HepG2 (cell line): Measurements from ENCODE around the gene SLC50A1. TPM values are rescaled to one million over a fixed set of nuclear protein-coding genes. Genes with fewer than 3 reads are reported as not detected.

Experiments used
- ASH2L ChIP-seq: fragments of 300-600, 200-600 bp; sonication (generic); IDR thresholded peaks from 2 replicates; pipeline ENCODE4 v1.7.0; 2017; ENCODE audit warnings: low read depth, mild to moderate bottlenecking, moderate library complexity, mixed read lengths, low read length; ENCODE audit not compliant: insufficient read length
- ATF7-NPFF ChIP-seq: sonication (generic); formaldehyde crosslinking; IDR thresholded peaks from 2 replicates; pipeline ENCODE4 v1.8.1; 2023; ENCODE audit warnings: mild to moderate bottlenecking, low read depth, missing genetic modification reagents, moderate library complexity
- BHLHE40 ChIP-seq: IDR thresholded peaks from 2 replicates; pipeline ENCODE4 v1.6.1; 2011; ENCODE audit warnings: low read length, improper control_type of control experiment
- CENPX ChIP-seq: sonication (generic); formaldehyde crosslinking; IDR thresholded peaks from 2 replicates; pipeline ENCODE4 v1.9.0; 2021; ENCODE audit warnings: mild to moderate bottlenecking, missing genetic modification reagents, moderate library complexity
- ESRRA ChIP-seq: sonication (generic); formaldehyde crosslinking; IDR thresholded peaks from 2 replicates; pipeline ENCODE4 v1.5.1; 2020; ENCODE audit warnings: mild to moderate bottlenecking, low read depth, missing genetic modification reagents
- FLYWCH1 ChIP-seq: sonication (generic); formaldehyde crosslinking; IDR thresholded peaks from 2 replicates; pipeline ENCODE4 v1.8.1; 2023; ENCODE audit warnings: mild to moderate bottlenecking, missing genetic modification reagents
- HMG20A ChIP-seq: IDR thresholded peaks from 2 replicates; pipeline ENCODE4 v1.6.1; 2016; ENCODE audit warnings: borderline replicate concordance
- HNRNPLL ChIP-seq: fragments of 200-400 bp; formaldehyde crosslinking; IDR thresholded peaks from 2 replicates; pipeline ENCODE4 v1.6.1; 2017; ENCODE audit warnings: mild to moderate bottlenecking, low read depth, low read length; ENCODE audit not compliant: poor library complexity, severe bottlenecking
- JARID2 ChIP-seq: sonication (generic); formaldehyde crosslinking; IDR thresholded peaks from 2 replicates; pipeline ENCODE4 v1.8.1; 2023; ENCODE audit warnings: missing genetic modification reagents, inconsistent platforms; ENCODE audit not compliant: insufficient replicate concordance
- KDM5B ChIP-seq: sonication (generic); formaldehyde crosslinking; IDR thresholded peaks from 2 replicates; pipeline ENCODE4 v1.4.0; 2020; ENCODE audit warnings: missing genetic modification reagents, mild to moderate bottlenecking, borderline replicate concordance
- KLF15 ChIP-seq: sonication (generic); formaldehyde crosslinking; IDR thresholded peaks from 2 replicates; pipeline ENCODE4 v1.8.1; 2023; ENCODE audit warnings: borderline replicate concordance, mild to moderate bottlenecking, inconsistent platforms, missing genetic modification reagents, mixed read lengths
- KLF16 ChIP-seq, 2 experiments: sonication (generic) in 1 of 2; formaldehyde crosslinking in 1 of 2; IDR thresholded peaks; 2 replicates each; pipeline versions ENCODE4 v1.6.1 to v1.8.0; 2016 to 2023; ENCODE audit warnings: missing genetic modification reagents in 2 of 2, missing compliant biosample characterization in 1 of 2
- NKX3-1 ChIP-seq: sonication (generic); formaldehyde crosslinking; IDR thresholded peaks from 2 replicates; pipeline ENCODE4 v1.5.0; 2020; ENCODE audit warnings: missing genetic modification reagents
- PLRG1 ChIP-seq: fragments of 450-650 bp; conservative IDR thresholded peaks from 2 replicates; pipeline ENCODE4 v1.6.1; 2016
- PRDM15 ChIP-seq: sonication (generic); formaldehyde crosslinking; IDR thresholded peaks from 2 replicates; pipeline ENCODE4 v1.4.0; 2020; ENCODE audit warnings: missing genetic modification reagents
- SIN3A ChIP-seq: IDR thresholded peaks from 2 replicates; pipeline ENCODE4 v1.6.1; 2011; ENCODE audit warnings: low read depth, mild to moderate bottlenecking, control low read depth, low read length, borderline replicate concordance
- SNAPC2 ChIP-seq: sonication (generic); formaldehyde crosslinking; IDR thresholded peaks from 2 replicates; pipeline ENCODE4 v1.8.1; 2022; ENCODE audit warnings: mild to moderate bottlenecking, missing genetic modification reagents
- SP1 ChIP-seq, 2 experiments: fragments of 450-650 bp in 1 of 2; sonication (generic) in 1 of 2; formaldehyde crosslinking in 1 of 2; IDR thresholded peaks; 2 replicates each; pipeline versions ENCODE4 v1.4.0 to v1.6.1; 2016 to 2020; ENCODE audit warnings: missing genetic modification reagents in 1 of 2
- TAF15 ChIP-seq: fragments of 200-400 bp; formaldehyde crosslinking; IDR thresholded peaks from one replicate; pipeline ENCODE4 v1.6.1; 2018; ENCODE audit warnings: mild to moderate bottlenecking, low read depth, low read length; ENCODE audit not compliant: poor library complexity, severe bottlenecking
- ZBTB49 ChIP-seq: sonication (generic); formaldehyde crosslinking; IDR thresholded peaks from 2 replicates; pipeline ENCODE4 v1.4.0; 2020; ENCODE audit warnings: missing genetic modification reagents, borderline replicate concordance
- ZFY ChIP-seq: sonication (generic); formaldehyde crosslinking; IDR thresholded peaks from 2 replicates; pipeline ENCODE4 v1.4.0; 2020; ENCODE audit warnings: missing genetic modification reagents
- ZNF30 ChIP-seq: sonication (generic); formaldehyde crosslinking; IDR thresholded peaks from 2 replicates; pipeline ENCODE4 v1.5.0; 2020; ENCODE audit warnings: mild to moderate bottlenecking, missing genetic modification reagents
- ZNF354B ChIP-seq: sonication (generic); formaldehyde crosslinking; IDR thresholded peaks from 2 replicates; pipeline ENCODE4 v1.8.0; 2022; ENCODE audit warnings: mild to moderate bottlenecking, missing genetic modification reagents
- ZNF468 ChIP-seq: sonication (generic); formaldehyde crosslinking; IDR thresholded peaks from 2 replicates; pipeline ENCODE4 v1.8.0; 2022; ENCODE audit warnings: mild to moderate bottlenecking, moderate library complexity, missing genetic modification reagents
- ZSCAN25 ChIP-seq: sonication (generic); formaldehyde crosslinking; IDR thresholded peaks from 2 replicates; pipeline ENCODE4 v1.8.0; 2022; ENCODE audit warnings: mild to moderate bottlenecking, missing genetic modification reagents
- polyA plus RNA-seq, 8 experiments: library from polyadenylated mRNA; depleted of rRNA in 3 of 8; stranded (reverse) in 7 of 8; unstranded in 1 of 8; fragments of >200 nt; fragmentation: Illumina TruSeq in 4 of 8; extraction: Trizol in 4 of 8; gene quantifications; 2 replicates each; pipeline versions ENCODE4 v1.2.1 to v1.2.3, GENCODE V29; 2011 to 2016; ENCODE audit warnings: low read depth in 4 of 8, missing spikeins in 1 of 8, mixed read lengths in 1 of 8; ENCODE audit not compliant: insufficient read depth in 1 of 8
- total RNA-seq, 5 experiments: library from RNA; depleted of rRNA; stranded (reverse); fragments of >200 nt; fragmentation: Illumina TruSeq; extraction: Trizol; gene quantifications; 2 replicates each; pipeline ENCODE4 v1.2.3, GENCODE V29; 2016; ENCODE audit warnings: low read depth in 1 of 5

The SLC50A1 gene
- total and polyA plus RNA-seq, 2 of the 13 experiments (the other 11 are each of a cell fraction or from before 2014, with no cell fraction given) = 22.5 to 46.8 TPM

GRCh38 chr1:155127967-155128754 is 7.5 kb upstream of the SLC50A1 start (continued):
- TF ChIP-seq CENPX (CRISPR knock-in tag) (no peak), ATF7-NPFF (CRISPR knock-in tag) (0 out of 2 replicates have a peak, but pooled peaks have one; percentile 14), SP1 (IDR thresholded peaks at IDR 0.05) (no peak), SP1 (CRISPR knock-in tag; IDR thresholded peaks at IDR 0.05) (no peak), ZNF30 (CRISPR knock-in tag) (no peak), ZSCAN25 (CRISPR knock-in tag) (no peak), KLF16 (CRISPR knock-in tag; IDR thresholded peaks at IDR 0.05) (0 out of 4 replicates have a peak, but pooled peaks of 1 of the 2 experiments have one; percentile 3), PRDM15 (no peak), TAF15 (no peak), NKX3-1 (CRISPR knock-in tag) (0 out of 2 replicates have a peak, but pooled peaks have one; percentile 28), ESRRA (CRISPR knock-in tag) (no peak), HMG20A (no peak), SIN3A (no peak), FLYWCH1 (CRISPR knock-in tag) (no peak), KDM5B (CRISPR knock-in tag) (peak; percentile 2; the same call in 1 of the 2 replicates), BHLHE40 (no peak), ZBTB49 (no peak), PLRG1 (no peak), HNRNPLL (no peak), JARID2 (CRISPR knock-in tag) (peak; percentile 29), ZNF468 (CRISPR knock-in tag) (0 out of 2 replicates have a peak, but pooled peaks have one; percentile 19), KLF15 (CRISPR knock-in tag) (no peak), ZFY (CRISPR knock-in tag) (no peak), SNAPC2 (CRISPR knock-in tag) (no peak; the same call in 1 of the 2 replicates), ZNF354B (CRISPR knock-in tag) (no peak), ASH2L (no peak)
